GM15510 (cell line): Measurements from ENCODE around the gene CD276.

ENCODE experiments used
- POLR2A ChIP-seq: IDR thresholded peaks from 3 replicates; pipeline ENCODE4 v1.6.1; 2011; ENCODE audit warnings: borderline replicate concordance; ENCODE audit not compliant: insufficient read length; ENCODE audit errors: extremely low read depth

CD276 gene

DNA sequence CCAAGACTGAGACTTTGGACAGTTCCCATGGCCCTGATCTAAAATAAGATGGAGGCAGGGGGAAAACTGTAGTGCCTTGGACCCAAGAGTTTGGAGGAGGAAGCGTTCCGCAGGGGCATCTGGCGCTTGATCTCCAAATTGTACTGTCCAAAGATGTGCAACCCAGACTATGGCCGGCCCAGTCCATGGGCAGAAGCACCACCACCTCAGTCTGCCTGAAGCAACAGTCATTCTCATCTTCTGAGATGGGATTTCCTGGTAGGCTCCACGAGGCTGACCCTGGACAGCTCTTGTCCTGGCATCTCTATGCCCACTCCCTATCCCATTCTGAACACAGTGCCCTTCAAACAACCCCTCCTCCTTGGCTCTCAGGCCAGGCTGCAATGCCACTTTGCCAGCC, 65.3 kb downstream of the CD276 start:
- no peak for TF ChIP-seq POLR2A

DNA sequence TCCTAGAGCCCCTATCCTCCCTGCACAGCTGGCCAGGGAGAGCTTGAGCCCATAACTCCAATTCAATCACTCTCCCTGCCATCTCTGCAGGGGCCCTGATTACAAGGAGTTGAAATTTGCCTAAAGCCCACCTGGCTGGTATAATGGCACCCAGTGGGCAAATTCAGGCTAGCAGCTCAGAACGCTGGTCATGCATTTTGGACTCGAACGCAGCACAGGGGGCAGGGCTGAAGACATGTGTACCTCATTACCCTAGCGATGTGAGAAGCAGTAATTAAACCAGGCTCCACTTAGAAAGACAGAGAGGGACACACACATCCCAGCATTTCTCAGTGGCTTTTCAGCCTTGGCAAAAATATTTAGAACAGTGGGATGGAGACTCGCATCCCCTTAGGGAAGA, 65.8 kb downstream of the CD276 start:
- TF ChIP-seq POLR2A: no peak

DNA sequence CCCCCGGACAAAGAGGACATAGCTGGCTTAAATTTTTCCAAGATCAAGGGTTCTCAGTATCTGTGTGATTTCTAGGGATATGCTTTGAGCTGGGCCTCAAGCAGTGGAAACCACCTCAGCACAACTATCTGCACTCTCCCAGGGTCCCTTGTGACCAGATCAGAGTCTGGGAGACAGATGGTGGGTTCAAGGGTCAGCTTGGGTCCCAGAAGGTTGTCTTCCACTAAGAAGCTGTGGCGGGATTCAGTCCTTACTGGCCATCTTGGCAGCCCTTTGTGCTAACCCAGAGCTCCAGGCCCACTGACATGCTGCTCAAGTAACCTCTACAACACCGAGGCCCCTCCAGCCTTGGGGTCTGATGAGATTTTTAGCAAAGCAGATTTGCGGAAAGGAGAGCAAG, 66.3 kb downstream of the CD276 start:
- TF ChIP-seq POLR2A: no peak

DNA sequence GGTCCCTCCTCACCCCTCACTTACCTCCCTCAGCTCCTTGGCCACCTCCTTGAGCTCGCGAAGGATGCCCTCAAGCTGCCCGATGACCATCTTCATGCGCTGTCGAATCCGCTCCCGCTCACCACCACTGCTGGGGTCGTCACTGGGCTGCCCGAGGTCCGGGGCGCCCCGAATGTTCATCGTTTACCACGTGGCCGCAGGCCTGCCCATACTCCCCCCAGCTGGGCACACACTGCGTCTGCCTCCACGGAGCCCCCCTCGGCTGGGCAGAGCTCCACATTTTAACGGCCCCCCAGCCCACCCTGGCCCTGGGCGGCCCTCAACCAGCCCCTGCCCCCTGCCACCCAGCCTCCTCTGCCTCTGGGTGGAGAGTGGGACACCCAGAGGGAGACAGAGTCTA, 66.8 kb downstream of the CD276 start:
- no peak for TF ChIP-seq POLR2A

DNA sequence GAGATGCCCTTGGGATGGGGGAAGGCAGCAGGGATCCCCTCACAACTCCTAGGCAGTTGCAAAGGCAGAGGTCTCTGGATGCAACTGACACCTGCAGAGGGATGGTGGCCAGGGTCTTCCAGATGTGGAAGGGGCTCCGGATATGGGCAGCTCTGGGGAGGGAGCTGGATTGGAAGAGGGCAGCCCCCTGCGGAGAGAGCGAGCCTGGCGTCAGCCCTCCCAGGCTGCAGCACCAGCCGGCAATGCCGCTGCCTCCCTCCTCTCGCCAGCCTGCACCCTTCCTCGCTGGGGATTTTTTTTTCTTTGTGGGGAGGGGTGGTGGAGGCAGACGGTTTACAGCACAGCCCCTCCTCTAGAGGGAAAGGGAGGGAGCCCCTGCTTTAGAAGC, 67.3 kb downstream of the CD276 start:
- no peak for TF ChIP-seq POLR2A

DNA sequence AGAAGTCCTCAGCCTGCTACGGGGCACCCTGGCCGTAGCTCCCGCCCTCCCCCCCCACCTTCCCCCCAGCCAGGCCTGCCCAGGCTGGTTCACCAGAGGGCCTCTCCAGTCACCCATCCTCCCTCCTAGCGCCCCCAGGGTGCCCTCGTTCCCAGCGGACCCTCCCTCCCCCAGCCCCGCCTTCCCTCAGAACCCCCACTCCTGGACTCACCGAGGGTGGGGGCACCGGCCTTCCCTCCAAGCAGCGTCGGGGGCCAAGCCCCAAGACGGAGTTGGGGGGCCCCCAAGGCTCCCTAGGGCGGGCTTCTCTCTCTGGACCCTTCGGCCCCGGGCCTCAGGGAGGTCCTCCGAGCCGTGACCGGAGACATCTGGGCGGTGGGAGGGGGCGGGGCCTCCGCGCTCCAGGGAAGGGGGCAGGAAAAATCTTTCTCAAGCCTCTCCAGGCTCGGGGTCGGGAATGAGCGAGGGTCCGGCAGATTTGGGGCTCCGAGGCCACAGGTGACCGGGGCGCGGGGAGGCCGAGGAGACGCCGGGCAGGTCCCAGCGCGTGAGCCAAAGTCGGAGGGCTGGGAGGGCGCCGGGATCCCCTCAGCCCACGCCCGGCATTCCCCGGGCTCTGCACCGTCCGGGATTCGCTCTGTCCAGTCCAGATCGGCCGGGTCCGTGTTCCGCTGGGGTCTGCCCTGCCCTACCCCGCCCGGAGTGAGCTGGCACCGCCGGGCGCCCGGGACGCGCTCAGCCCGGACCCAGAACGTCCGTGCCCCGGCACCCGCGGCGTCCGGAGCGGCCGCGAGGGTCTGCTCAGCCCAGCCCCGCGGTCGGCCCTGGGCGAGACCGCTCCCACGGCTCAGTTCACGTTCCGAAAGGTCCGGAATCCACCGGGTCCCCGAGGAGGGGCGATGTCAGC, 68.0 kb downstream of the CD276 start:
- no peak for TF ChIP-seq POLR2A

DNA sequence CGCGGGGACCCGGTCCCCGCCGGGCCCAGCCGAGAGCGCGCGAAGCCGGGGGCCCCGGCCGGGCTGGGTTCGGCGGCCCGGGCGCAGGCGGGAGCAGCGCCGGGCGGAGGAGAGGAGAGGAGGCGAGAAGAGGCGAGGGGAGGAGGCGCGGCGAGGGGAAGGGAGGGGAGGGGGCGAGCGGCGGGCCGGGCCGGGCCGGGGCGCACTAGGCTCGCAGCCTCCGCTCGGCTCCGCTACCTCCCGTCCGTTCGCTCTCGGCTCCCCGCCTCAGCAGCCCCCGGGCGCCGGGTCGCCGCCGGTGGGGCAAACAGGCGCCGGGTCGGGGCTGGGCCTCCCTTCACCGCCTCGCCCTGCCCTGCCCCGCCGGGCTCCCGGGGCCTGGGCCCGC, 68.6 kb downstream of the CD276 start:
- TF ChIP-seq POLR2A: no peak

DNA sequence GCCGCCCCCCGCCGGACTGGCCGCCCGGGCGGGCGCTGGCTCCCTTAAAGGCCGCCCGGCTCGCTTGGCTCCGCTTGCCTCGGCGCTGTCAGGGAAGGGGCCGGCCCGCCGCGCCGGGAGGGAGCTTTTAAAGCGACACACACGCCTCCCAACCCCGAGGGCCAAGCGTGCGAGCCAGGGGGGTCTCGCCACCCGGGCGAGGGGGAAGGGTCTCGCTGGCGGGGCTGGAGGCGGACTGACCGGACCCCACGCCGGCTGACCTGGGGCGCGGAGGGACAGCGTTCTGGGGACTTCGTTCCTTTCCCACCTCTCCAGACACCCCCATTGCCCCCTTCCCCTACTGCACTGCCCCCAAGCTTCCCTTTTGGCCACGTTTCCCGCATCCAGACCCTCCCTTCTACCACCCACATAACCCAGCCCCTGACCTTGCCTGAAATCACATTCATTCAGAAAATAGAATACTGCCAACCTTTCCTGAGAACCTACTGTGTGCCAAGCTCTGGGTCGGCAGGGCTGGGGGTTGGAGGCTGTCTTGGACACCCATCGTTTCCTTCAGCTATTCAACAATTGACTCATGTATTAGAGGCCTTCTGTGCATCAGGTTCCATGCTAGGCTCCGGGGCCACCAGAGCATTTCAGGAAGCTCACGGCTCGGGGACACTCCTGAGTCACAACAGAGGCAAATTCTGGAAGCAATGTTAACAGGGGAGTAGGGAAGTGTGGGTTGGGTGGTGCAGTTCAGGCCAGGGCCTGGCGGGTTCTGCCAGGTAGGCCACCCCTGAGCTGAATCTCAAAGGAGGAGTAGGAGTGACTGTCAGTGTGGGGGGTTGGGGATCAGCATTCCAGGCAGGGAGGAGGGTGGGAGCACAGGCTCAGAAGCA, 69.3 kb downstream of the CD276 start, which contains the start of gene INSYN1:
Gene INSYN1, minus strand, starts transcription at position 102 of the 881 bp plus-strand sequence. CDS start 2,221 bp downstream, outside the sequence.
- no peak for TF ChIP-seq POLR2A

DNA sequence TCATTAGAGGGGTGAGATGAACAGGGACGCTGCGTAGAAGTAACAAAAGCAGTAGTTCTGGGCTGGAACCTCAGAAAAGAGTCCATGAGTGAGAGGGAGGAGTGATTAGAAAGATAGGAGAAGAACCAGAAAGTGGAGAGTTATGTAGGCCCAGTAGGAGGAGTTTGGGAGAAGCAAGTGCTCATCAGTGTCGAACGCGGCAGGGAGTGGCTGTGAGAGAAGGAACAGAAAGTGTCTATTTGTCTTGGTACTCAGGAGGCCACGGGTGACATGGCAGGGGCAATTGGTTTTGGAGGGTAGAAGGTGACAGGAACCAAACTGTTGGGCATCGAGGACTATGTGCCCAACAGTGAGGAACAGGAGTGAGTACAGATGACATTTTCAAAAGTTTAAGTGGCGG, 70.3 kb downstream of the CD276 start:
- TF ChIP-seq POLR2A: no peak

DNA sequence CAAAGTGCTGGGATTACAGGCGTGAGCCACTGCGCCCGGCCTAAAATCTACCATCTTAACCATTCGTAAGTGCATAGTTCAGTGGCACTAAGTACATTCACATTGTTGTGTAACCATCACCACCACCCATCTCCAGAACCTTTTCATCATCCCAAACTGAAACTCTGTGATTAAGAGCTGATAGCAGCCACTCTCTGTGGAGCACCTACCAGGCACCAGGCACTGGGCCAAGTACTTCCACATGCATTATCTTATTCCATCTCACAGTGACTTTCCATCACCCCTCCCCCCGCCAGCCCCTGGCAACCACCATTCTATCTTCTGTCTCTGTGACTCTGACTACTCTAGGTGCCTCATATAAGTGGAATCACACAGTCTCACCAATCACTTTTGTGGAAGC, 71.3 kb downstream of the CD276 start:
- TF ChIP-seq POLR2A: no peak

DNA sequence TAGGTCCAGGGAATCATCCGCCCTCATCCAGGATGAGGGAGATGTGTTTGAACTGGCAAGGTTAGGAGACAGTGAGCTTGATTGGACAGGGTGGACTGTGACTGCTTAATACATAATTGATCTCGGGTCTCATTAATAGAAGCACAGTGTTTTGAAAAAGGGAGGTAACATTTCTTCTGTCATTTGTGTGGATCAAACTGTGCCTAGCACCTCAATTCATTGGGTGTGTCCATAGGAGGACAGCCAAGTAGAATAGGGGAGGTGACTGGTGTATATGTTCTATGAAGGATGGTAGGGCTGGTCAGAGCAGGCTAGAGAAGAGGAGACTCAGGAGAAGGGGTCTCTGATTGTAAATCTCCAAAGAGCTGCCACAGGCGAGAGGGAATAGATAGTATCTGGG, 71.8 kb downstream of the CD276 start:
- no peak for TF ChIP-seq POLR2A

DNA sequence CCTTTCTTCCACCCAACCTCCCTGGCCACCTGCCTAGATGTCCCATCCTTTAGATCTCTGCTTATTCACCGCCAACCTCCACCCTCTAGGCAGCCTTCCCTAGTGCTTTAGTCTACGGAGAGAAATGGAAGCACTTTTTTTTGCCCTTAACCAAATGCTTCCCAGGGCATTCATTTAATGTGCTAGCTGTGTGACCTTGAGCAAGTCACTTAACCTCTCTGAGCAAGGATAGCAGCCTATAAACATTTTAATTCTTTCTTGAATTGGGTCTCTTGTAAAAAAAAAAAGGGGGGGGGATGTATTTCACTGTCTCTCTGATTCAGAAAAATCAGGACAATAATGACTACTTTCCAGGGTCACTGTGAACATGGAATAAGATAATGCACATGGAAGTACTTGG, 72.2 kb downstream of the CD276 start:
- no peak for TF ChIP-seq POLR2A

DNA sequence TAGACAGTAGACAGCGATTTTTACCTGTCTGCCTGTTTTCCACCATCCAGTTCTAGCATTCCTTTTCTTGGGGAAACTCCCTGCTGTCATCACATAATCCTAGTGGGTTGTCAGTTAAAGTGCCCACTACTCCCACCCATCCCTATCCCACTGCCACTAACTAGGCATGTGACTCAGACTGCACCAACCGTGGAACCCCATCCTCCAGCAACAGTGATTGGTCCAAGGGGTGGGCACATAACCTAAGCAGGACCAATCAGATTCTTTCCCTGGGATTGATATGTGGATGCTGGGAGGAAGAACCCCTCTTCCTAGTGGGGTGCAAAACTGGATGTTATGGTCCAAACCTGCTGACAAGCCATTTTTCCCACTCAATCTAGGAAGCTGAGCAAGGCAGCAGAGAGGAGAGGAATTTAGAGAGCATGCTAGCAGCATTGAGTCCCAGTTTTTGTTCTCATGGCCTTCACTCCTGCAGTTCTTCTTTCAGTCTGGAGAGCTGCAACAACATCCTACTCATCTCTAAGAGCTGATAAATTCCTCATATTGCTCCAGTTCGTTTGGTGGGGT, 72.8 kb downstream of the CD276 start:
- no peak for TF ChIP-seq POLR2A

DNA sequence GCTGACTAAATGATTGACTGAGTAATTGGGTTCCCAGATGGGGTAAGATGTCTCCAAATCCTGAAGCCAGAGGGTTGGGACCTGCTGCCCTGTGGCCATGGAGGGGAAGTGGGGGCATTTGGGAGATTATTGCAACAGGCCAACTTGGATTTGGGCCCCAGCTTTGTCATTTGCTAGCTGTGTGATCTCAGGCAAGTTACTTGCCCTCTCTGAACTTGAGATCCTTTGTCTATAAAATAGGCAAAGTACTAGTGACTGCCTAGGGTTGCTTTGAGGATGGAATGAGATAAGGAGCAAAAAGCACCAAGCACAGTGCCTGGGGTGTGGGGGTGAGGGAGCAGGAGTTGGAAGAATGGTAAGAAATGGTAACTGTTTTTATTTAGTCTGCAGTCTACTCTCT, 73.4 kb downstream of the CD276 start:
- no peak for TF ChIP-seq POLR2A

DNA sequence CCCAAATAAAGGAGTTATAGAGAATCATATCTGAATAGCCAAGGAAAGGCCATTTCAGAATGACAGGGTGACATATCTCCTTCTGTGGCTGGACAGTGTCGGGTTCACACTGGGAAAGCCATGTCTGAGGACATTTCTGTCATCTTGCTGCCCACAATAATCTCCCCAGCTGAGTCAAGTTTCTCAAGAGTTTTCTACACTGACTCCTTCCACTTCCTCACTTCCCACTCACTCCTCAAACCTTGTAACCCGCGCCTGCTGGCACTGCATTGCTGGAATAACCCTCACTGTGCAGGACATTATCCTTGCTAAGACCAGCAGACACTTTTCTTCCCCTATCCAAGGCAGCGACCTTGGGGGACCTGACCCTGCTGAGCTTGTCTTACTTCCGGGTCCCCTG, 74.3 kb downstream of the CD276 start:
- TF ChIP-seq POLR2A: no peak

DNA sequence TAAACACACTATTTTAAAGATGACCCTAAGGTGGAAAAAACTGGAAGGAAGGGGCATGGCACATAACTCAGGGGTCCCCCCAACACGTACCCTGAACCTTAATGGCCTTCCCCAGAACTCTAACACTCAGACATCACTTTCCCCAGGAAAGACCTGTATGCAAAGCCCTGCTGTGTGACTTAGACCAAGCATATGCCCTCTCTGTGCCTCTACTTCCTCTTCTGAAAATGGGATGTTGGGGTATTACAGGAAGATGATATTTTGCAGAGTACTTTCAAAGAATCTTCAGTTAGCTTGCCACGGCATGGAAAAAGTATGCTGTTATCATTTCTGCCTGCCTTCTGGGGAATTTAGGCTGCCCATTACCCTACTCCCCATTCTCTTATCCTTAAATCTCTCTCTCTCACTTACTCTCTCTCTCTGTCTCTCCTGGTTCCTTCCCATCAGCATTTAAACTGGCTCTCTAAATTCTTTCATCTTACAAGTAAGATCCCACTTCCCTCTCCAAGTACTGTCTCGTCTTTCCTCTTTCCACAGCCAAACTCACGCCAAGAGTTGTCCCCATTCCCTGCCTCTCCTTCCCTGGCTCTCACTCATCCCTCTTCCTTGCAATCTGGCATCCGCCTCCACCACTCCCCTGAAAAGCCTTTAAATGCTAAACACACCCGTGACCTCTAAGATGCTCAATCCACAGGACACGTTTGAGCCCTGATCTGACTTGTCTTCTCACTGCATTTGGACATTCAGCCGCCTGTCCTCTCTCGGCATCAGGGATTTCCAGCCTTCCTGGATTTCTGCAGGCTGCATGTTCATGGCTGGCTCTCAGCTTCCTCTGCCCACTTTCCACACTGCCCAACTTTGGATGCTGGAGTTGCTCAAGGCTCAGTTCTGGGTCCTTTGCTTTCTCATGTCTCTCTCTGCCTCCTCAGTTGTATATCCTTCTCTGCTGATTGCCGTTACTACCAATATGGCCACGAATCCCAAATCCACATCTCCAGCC, 76.4 kb downstream of the CD276 start:
- no peak for TF ChIP-seq POLR2A
